Measurements from ENCODE around the gene PAX2. TPM values are rescaled to one million over a fixed set of nuclear protein-coding genes. Genes with fewer than 3 reads are reported as not detected.

Gene PAX2
- total and polyA plus RNA-seq, 4 donors, result not detected

- no peak for TF ChIP-seq RXRA (IDR thresholded peaks at IDR 0.05)
- no peak for TF ChIP-seq TAF1 (conservative IDR thresholded peaks at IDR 0.05)
- no peak for TF ChIP-seq REST (IDR thresholded peaks at IDR 0.05)
- no peak for TF ChIP-seq FOXA1 (IDR thresholded peaks at IDR 0.05)
- TF ChIP-seq YY1 (IDR thresholded peaks at IDR 0.05), result no peak
- no peak for TF ChIP-seq HNF4A (conservative IDR thresholded peaks at IDR 0.05)
- TF ChIP-seq GABPA (IDR thresholded peaks at IDR 0.05 in 1 of 2, conservative IDR thresholded peaks at IDR 0.05 in 1 of 2), result no peak
- H3K27me3 ChIP-seq (ENCODE audit: control insufficient read depth in 4 of 4, insufficient read depth in 4 of 4, low read length in 3 of 4), result peaks cover 6 to 21% (median 9%) of the 10 kb centered on the region in 4 donors
- H3K4me1 ChIP-seq (ENCODE audit: control insufficient read depth in 4 of 4, insufficient read depth in 4 of 4, low read length in 3 of 4), result peaks cover 0 to 2% (median under 1%) of the 10 kb centered on the region in 4 donors
- no peak overlapping the region for H3K9ac ChIP-seq (ENCODE audit: low read depth in 1 of 2, low read length in 2 of 2)
- no peaks in the 10 kb centered on the region for H3K9me3 ChIP-seq (ENCODE audit: control insufficient read depth in 4 of 4, low read length in 3 of 4)
- no peak overlapping the region for H3K27ac ChIP-seq (ENCODE audit: low read depth in 1 of 2, low read length in 2 of 2)
- DNase-seq (ENCODE audit: low spot score), result no peak
- no peak overlapping the region for H3K4me3 ChIP-seq (ENCODE audit: low read depth in 1 of 3, low read length in 3 of 3)
- H3K36me3 ChIP-seq (ENCODE audit: control insufficient read depth in 4 of 4, insufficient read depth in 3 of 4, low read depth in 1 of 4, low read length in 3 of 4), result no peaks in the 10 kb centered on the region
Measured at GRCh38 chr10:100717166-100717565, 28.2 kb upstream of the PAX2 start.

GRCh38 chr10:100718197-100718742 is 27.1 kb upstream of the PAX2 start:
- TF ChIP-seq MAX (IDR thresholded peaks at IDR 0.05), result no peak
- no peak for TF ChIP-seq YY1 (IDR thresholded peaks at IDR 0.05)
- TF ChIP-seq EGR1 (IDR thresholded peaks at IDR 0.05; ENCODE audit: low read depth in 2 of 2), result no peak
- TF ChIP-seq CTCF (IDR thresholded peaks at IDR 0.05; ENCODE audit: low read depth, low read length, missing input control), result no peak
- TF ChIP-seq RXRA (IDR thresholded peaks at IDR 0.05), result no peak
- no peak for TF ChIP-seq HNF4A (conservative IDR thresholded peaks at IDR 0.05)
- no peak for TF ChIP-seq JUND (IDR thresholded peaks at IDR 0.05)
- TF ChIP-seq HNF4G (IDR thresholded peaks at IDR 0.05), result no peak
- no peak for TF ChIP-seq GABPA (IDR thresholded peaks at IDR 0.05 in 1 of 2, conservative IDR thresholded peaks at IDR 0.05 in 1 of 2)
- TF ChIP-seq RAD21 (IDR thresholded peaks at IDR 0.05), result no peak
- TF ChIP-seq FOXA1 (IDR thresholded peaks at IDR 0.05), result no peak

More at GRCh38 chr10:100718197-100718742, 27.1 kb upstream of the PAX2 start:
- H3K36me3 ChIP-seq (ENCODE audit: control insufficient read depth in 4 of 4, insufficient read depth in 3 of 4, low read depth in 1 of 4, low read length in 3 of 4), result no peaks in the 10 kb centered on the region
- 88% methylated on average over 1 of the region's 1 CpG for WGBS
- H3K27ac ChIP-seq (ENCODE audit: low read depth in 1 of 2, low read length in 2 of 2), result no peak overlapping the region
- no peak overlapping the region for H3K9ac ChIP-seq (ENCODE audit: low read depth in 1 of 2, low read length in 2 of 2)
- no peak overlapping the region for H3K4me3 ChIP-seq (ENCODE audit: low read depth in 1 of 3, low read length in 3 of 3)
- H3K4me1 ChIP-seq (ENCODE audit: control insufficient read depth in 4 of 4, insufficient read depth in 4 of 4, low read length in 3 of 4), result peaks cover 0 to 2% (median under 1%) of the 10 kb centered on the region in 4 donors
- DNase-seq (ENCODE audit: low spot score), result no peak
- no peaks in the 10 kb centered on the region for H3K9me3 ChIP-seq (ENCODE audit: control insufficient read depth in 4 of 4, low read length in 3 of 4)
- peaks cover 4 to 21% (median 8%) of the 10 kb centered on the region in 4 donors for H3K27me3 ChIP-seq (ENCODE audit: control insufficient read depth in 4 of 4, insufficient read depth in 4 of 4, low read length in 3 of 4)

Measured in liver (tissue), 9 donors.